ENCODE measurements around the gene RHNO1.

DNA sequence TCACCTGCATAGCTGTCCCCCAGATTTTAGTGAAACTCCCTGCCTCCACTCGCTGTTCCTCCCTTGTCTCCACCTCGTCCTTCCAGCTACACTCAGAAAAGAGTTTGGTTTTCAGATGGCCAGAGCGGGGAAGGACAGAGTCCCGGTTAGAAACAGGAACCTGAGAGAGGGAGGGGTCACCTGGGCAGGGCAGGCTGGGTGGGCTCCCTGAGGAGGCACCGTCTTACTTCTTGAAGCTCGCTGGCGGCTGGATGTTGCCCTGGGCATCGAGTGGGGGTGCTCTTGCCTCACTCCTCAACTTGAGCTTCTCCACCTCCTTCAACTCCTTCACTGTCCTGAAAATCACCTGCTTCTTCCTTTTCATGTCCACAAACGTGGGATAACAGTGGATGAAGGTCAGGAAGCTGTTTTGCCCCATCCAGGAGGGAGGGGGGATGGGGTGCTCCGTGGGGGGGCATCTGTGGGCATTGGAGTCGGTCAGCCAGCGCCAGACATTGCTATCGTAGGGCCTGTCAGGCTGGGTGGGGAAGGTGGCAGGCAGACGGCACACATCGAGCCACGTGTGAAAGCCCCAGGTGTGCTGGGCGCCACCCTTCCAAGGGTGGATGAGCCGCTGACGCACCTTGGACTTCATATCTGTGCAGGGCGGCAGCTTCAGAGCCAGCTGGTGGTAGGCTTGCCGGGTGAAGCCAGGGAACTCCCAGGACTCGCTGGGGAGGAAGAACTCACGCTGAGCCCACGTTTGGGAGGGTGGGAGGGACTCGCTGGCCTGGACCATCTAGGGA is 22.2 kb upstream of the RHNO1 start:
- TF ChIP-seq, protein P1, sequence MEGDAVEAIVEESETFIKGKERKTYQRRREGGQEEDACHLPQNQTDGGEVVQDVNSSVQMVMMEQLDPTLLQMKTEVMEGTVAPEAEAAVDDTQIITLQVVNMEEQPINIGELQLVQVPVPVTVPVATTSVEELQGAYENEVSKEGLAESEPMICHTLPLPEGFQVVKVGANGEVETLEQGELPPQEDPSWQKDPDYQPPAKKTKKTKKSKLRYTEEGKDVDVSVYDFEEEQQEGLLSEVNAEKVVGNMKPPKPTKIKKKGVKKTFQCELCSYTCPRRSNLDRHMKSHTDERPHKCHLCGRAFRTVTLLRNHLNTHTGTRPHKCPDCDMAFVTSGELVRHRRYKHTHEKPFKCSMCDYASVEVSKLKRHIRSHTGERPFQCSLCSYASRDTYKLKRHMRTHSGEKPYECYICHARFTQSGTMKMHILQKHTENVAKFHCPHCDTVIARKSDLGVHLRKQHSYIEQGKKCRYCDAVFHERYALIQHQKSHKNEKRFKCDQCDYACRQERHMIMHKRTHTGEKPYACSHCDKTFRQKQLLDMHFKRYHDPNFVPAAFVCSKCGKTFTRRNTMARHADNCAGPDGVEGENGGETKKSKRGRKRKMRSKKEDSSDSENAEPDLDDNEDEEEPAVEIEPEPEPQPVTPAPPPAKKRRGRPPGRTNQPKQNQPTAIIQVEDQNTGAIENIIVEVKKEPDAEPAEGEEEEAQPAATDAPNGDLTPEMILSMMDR (IDR thresholded peaks at IDR 0.05; ENCODE audit: borderline replicate concordance, extremely low read depth, low read length, poor library complexity, severe bottlenecking) = no peak
- TF ChIP-seq EZH2 (IDR thresholded peaks at IDR 0.05; ENCODE audit: borderline replicate concordance, low read depth, low read length, severe bottlenecking) = no peak
